GM10266 (cell line): ENCODE results near the gene PTPRN2.

Experiments used
- DNase-seq: peaks from one replicate; pipeline ENCODE4 v3.0.0; 2012; ENCODE audit errors: extremely low spot score
- TF ChIP-seq, protein P1 (sequence below): IDR thresholded peaks from 2 replicates; pipeline ENCODE4 v1.5.1; 2012; ENCODE audit warnings: mild to moderate bottlenecking, low read depth; ENCODE audit not compliant: control insufficient read depth, insufficient read depth; ENCODE audit errors: missing control alignments

PTPRN2 gene

GRCh38 chr7:157825325-157825724, 762.3 kb downstream of the PTPRN2 start:
- no peak for DNase-seq
- TF ChIP-seq, protein P1, sequence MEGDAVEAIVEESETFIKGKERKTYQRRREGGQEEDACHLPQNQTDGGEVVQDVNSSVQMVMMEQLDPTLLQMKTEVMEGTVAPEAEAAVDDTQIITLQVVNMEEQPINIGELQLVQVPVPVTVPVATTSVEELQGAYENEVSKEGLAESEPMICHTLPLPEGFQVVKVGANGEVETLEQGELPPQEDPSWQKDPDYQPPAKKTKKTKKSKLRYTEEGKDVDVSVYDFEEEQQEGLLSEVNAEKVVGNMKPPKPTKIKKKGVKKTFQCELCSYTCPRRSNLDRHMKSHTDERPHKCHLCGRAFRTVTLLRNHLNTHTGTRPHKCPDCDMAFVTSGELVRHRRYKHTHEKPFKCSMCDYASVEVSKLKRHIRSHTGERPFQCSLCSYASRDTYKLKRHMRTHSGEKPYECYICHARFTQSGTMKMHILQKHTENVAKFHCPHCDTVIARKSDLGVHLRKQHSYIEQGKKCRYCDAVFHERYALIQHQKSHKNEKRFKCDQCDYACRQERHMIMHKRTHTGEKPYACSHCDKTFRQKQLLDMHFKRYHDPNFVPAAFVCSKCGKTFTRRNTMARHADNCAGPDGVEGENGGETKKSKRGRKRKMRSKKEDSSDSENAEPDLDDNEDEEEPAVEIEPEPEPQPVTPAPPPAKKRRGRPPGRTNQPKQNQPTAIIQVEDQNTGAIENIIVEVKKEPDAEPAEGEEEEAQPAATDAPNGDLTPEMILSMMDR = no peak

DNA sequence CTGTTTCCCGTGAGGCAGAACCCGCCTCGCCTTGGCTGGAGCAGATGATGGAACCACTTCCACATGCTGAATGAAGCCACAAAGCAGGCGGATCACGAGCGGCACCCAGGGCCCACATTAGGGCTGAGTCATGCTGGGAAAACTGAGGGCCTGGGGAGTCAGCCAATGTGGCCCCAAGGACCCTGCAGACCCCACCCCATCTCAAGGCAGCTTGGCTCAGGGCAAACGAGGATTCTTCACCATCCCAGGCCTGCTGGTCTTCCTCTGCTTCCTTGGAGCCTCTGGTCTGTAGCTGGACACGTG, 762.9 kb downstream of the PTPRN2 start:
- DNase-seq = no peak
- TF ChIP-seq, protein P1 = no peak

DNA sequence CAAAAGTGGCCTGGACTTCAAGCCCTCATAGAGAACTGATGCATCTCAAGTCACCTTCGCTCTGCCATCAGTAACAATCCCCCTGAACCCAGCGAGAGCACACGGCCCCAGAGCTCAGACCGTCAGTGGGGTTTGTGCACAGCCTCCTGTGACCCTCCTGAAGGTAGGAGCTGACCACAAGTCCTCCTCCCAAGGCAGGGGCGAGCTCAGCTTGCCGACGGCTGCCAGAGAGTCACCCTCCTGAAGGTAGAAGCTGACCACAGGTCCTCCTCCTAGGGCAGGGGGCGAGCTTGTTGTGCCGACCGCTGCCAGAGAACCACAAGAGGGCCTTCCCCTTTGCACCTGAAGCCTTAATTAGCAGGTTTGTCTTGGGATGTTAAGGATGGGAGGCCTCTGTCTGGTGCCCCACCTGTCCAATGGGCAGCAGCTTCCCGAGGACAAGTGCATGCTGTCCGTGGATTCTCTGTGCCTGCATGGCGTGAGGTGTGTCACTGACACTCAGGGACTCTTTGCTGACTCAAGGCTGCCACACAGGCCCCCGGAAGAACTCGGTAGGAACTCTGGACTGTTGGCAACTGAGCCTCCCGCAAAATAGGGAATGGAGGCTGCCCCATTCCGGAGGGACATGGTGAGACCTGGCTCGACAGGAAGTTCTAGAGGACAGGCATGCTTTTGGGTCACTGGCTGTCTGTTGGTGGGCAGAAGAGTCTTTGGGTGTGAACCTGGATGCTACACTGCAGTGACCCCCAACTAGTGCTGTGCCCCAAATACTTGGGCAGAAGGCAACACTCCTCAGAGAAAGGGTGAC, 763.4 kb downstream of the PTPRN2 start:
- TF ChIP-seq, protein P1 = no peak
- no peak for DNase-seq

DNA sequence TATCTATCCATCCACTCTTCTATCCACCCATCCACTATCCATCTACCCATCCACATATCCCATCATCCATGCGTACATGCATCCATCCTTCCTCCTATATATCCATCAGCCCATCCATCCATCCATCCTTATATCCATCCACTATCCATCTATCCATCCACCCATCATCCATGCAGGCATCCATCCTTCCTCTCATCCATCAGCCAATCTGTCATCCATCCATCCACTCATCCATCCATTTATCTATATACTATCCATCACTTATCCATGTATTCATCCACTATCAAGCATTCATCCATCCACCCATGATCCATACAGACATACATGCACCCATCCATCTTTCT, 765.0 kb downstream of the PTPRN2 start:
- DNase-seq = no peak
- TF ChIP-seq, protein P1 = no peak

DNA sequence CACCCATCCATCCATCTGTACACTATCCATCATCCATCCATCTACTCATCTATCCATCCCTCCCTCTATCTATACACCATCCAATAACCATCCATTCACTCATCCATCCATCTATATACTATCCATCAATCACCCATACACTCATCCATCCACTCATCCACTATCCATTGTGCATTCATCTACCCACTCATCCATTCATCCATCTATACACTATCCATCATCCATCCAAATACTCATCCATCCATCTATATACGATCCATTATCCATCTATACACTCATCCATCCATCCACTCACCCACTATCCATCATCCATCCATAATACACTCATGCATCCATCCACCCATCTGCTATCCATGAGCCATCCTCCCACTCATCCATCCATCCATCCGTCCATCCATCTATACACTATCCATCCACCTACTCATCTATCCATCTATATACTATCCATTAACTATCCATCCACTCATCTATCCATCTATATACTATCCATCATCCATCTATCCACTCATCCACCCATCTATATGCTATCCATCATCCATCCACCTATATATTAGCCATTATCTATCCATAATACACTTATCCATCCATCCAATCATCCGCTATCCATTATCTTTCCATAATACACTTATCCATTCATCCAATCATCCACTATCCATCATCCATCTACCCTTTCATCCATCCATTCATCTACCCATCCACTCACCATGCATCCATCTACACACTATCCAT, 765.5 kb downstream of the PTPRN2 start:
- no peak for DNase-seq
- TF ChIP-seq, protein P1 = no peak

DNA sequence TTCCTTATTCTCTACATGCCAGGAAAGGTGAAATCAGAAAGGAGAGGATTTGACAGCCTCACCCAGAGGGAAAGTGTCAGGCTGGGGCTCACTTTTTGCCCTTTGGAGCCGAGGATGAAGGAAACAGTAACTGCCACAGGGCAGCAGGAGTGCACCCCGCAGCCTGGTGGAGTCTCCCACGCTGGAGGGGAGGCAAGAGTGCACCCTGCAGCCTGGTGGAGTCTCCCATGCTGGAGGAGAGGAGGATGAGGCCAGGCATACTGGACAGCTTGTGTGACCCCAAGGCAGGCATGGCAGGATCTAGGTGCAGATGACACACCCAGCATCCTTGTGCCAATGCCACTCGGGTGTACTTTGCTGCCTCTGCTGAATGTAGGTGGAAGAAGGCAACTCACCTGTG, 766.8 kb downstream of the PTPRN2 start:
- DNase-seq = no peak
- TF ChIP-seq, protein P1 = no peak

DNA sequence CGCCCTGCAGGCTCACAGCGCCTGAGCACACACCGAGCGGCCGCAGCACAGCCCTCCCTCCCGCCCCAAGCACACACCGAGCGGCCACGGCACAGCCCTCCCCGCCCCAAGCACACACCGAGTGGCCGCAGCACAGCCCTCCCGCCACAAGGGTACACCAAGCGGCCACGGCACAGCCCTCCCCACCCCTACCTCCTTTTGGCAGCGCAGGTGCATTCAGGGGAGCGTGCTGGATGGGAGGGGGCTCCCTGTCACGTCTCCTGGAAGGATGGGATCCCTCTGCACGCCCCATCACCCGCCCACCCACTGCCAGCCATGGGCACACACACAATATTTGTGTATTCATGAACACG, 768.2 kb downstream of the PTPRN2 start:
- TF ChIP-seq, protein P1 = no peak
- DNase-seq = no peak
